Stimulated activated effector memory CD8-positive, alpha-beta T cell treated with anti-CD3 and anti-CD28 coated beads, Interleukin-12 subunit alpha, Interleukin-12 subunit beta, amount 100 ng/mL, for 72 hours (primary cell): ENCODE data around the gene MAD1L1.
A peak's percentile ranks its signal among the peaks of the same experiment; 100 is the strongest.

ENCODE experiments used
- ATAC-seq: fragments of 150-1000 bp; cut with Tn5 transposase; 2 replicates; pipeline ENCODE4 v1.10.0; 2021
- DNase-seq, 2 donors: peaks; one replicate each; pipeline ENCODE4 v3.0.0; 2021 to 2022; ENCODE audit warnings: low spot score in 2 of 2
- H3K27ac Mint-ChIP-seq: one replicate; pipeline ENCODE4 v1.8.0; 2022; ENCODE audit warnings: mild to moderate bottlenecking, mixed read lengths
- H3K36me3 Mint-ChIP-seq: one replicate; pipeline ENCODE4 v1.8.0; 2022; ENCODE audit warnings: mild to moderate bottlenecking, mixed read lengths
- H3K4me1 Mint-ChIP-seq: one replicate; pipeline ENCODE4 v1.8.0; 2022; ENCODE audit warnings: mixed read lengths
- H3K4me3 Mint-ChIP-seq: one replicate; pipeline ENCODE4 v1.8.0; 2022; ENCODE audit warnings: mild to moderate bottlenecking, mixed read lengths
- H3K9me3 Mint-ChIP-seq: one replicate; pipeline ENCODE4 v1.8.0; 2022; ENCODE audit warnings: mixed read lengths

Gene MAD1L1

DNA sequence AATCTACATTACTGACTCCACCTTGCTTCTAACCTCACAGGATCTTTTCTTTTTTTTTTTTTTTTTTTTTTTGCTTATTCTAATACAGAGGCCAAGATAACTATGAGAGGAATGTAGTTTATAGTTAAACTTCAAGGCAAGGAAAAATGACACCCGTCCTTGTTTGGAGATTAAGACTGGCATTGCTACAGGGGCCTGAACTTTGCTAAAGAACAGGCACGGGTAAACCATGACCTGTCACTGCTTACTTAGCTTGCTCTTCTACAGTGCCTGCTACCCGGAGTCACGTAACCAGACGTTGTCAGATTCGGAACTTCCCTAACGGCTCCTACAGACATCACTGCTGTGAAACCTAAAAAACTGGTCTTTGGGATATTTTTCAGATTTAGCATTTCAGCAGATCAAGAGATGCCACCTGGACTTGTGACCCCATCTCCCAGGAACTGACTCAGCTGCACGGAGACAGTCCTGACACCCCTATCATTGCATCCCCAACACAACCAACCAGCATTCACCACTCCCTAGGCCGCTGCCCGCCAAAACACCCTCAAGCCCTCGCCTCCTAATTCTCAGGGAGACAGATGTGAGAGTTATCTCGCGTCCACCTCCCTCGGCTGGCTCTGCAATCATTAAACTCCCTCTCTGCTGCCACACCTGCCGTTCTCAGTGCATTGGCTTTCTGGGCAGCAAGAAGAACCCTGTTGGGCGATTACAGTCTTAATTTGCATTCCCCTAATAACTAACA is 27.5 kb downstream of the MAD1L1 start:
- ATAC-seq (no peak), DNase-seq (no peak)
- no peak overlapping the region for H3K4me3 Mint-ChIP-seq
- H3K4me1 Mint-ChIP-seq: peaks cover 9% of the 10 kb centered on the region
- no peaks in the 10 kb centered on the region for H3K9me3 Mint-ChIP-seq
- H3K36me3 Mint-ChIP-seq: peaks cover 35% of the 10 kb centered on the region
- H3K27ac Mint-ChIP-seq: peak overlapping the region; percentile 14

DNA sequence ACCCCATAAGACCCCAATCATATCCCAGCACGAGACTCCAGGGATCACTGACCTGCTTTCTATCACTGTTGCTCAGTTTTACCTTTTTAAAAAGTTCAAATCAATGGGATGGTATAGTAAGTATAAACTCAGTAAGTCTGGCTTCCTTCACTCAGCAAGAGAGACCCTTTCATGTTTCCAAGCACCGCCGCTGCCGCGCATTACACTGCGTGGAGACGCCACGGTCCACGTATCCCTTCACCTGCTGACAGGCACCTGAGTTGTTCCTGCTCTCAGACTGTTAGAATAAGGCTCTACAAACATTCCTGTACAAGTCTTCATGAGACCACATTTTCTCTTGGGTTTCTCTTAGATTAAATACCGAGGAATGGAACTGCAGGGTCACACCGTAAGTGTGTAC is 28.3 kb downstream of the MAD1L1 start:
- Mint-ChIP-seq H3K4me3 (no peak overlapping the region), H3K4me1 (peaks cover 9% of the 10 kb centered on the region), H3K36me3 (peaks cover 35% of the 10 kb centered on the region), H3K9me3 (no peaks in the 10 kb centered on the region), H3K27ac (no peak overlapping the region)
- DNase-seq: no peak
- no peak for ATAC-seq

DNA sequence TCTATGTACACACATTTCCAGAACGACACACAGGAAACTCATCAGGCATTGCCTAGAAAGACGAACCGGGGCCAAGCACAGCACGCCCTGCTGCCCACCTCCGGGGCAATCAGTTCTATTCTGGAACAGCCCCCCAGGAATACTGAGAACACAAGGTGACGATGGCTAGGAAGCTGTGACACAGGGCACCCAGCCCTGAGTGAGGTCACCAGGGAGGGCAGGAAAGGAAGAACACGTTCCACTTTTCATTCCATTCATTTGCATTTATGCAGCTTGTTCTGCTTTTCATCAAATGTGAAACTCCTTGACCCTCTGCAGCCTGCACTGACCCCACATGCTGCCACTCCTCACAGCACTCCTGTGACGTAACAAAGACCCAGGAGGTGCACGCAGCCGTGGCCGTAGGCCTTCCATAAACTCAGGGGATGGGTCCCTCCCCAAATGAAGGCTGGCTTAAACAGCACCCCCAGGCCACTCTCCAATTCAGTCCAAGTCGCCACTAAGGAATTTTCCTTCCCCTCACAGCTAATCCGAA is 28.9 kb downstream of the MAD1L1 start:
- peaks cover 4% of the 10 kb centered on the region for H3K4me1 Mint-ChIP-seq
- no peak overlapping the region for H3K27ac Mint-ChIP-seq
- no peak for DNase-seq
- H3K9me3 Mint-ChIP-seq: no peaks in the 10 kb centered on the region
- peaks cover 30% of the 10 kb centered on the region for H3K36me3 Mint-ChIP-seq
- no peak for ATAC-seq
- H3K4me3 Mint-ChIP-seq: no peak overlapping the region

GRCh38 chr7:2202901-2203765 is 29.6 kb downstream of the MAD1L1 start:
- Mint-ChIP-seq H3K36me3 (peaks cover 25% of the 10 kb centered on the region), H3K4me1 (no peaks in the 10 kb centered on the region), H3K27ac (no peak overlapping the region), H3K4me3 (no peak overlapping the region), H3K9me3 (no peaks in the 10 kb centered on the region)
- DNase-seq: no peak
- no peak for ATAC-seq

DNA sequence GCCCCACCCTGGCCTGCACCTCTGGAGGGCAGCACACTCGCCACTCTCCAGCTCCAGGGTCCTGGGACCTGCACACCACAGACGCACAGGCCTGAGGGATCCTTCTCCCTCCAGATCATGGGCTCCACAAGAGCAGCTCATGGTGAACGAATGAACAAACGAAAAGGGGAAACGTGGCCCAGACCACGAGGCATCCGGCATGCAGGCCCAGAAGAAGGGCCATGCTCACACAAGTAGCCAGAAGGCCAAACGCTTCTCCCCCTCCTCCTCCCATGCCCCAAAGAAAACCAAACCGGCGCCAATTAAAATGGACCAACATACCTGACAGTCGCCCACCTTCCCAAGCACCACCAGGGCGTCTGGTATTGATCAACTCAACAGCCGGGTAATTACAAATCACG is 30.4 kb downstream of the MAD1L1 start:
- DNase-seq (no peak), ATAC-seq (no peak)
- Mint-ChIP-seq H3K4me3 (no peak overlapping the region), H3K9me3 (no peaks in the 10 kb centered on the region), H3K27ac (no peak overlapping the region), H3K4me1 (peaks cover 3% of the 10 kb centered on the region), H3K36me3 (peaks cover 21% of the 10 kb centered on the region)

DNA sequence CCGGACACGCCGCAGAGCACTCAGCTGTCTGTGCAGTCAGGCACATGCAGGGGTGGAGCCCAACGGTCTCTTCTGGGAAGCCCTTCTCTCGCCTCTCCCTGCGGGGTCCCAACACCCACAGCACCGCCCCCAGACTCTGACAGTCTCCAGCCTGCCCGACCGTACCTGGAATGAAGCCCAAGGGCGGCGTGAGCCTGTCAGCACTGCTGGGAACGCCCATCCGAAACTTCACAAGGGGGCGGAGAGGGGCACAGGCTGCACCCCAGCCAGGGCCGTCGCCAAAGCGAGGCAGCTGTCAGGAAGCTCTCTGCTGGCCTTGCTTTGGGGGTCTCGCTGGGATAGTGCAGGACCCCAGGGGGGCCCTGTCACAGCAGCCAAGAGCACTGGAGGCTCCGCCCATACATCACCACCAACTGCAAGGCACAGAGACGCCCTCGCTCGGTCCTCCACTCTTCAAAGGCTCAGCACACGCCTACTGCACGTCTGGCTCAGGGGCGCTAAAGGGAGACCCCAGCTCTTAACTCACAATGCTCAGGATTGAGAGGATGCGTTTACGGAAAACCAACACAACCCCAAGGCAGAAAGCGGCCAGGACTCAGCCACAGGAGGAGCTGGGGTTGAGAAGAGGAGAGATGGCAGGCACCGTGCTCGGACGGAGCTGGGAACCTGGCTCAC is 30.9 kb downstream of the MAD1L1 start:
- H3K4me1 Mint-ChIP-seq: peaks cover 8% of the 10 kb centered on the region
- H3K36me3 Mint-ChIP-seq: peaks cover 16% of the 10 kb centered on the region
- no peaks in the 10 kb centered on the region for H3K9me3 Mint-ChIP-seq
- H3K27ac Mint-ChIP-seq: no peak overlapping the region
- no peak overlapping the region for H3K4me3 Mint-ChIP-seq
- DNase-seq: no peak
- ATAC-seq: no peak

GRCh38 chr7:2201128-2201527 is 31.6 kb downstream of the MAD1L1 start:
- H3K27ac Mint-ChIP-seq: no peak overlapping the region
- H3K36me3 Mint-ChIP-seq: peaks cover 14% of the 10 kb centered on the region
- no peak for DNase-seq
- H3K4me3 Mint-ChIP-seq: no peak overlapping the region
- H3K9me3 Mint-ChIP-seq: no peaks in the 10 kb centered on the region
- peaks cover 9% of the 10 kb centered on the region for H3K4me1 Mint-ChIP-seq
- no peak for ATAC-seq

- Mint-ChIP-seq H3K27ac (no peak overlapping the region), H3K36me3 (peaks cover 11% of the 10 kb centered on the region), H3K4me3 (no peak overlapping the region), H3K9me3 (no peaks in the 10 kb centered on the region), H3K4me1 (peaks cover 9% of the 10 kb centered on the region)
- ATAC-seq: no peak
- no peak for DNase-seq
These were observed 32.2 kb downstream of the MAD1L1 start for GRCh38 chr7:2200584-2200980.

DNA sequence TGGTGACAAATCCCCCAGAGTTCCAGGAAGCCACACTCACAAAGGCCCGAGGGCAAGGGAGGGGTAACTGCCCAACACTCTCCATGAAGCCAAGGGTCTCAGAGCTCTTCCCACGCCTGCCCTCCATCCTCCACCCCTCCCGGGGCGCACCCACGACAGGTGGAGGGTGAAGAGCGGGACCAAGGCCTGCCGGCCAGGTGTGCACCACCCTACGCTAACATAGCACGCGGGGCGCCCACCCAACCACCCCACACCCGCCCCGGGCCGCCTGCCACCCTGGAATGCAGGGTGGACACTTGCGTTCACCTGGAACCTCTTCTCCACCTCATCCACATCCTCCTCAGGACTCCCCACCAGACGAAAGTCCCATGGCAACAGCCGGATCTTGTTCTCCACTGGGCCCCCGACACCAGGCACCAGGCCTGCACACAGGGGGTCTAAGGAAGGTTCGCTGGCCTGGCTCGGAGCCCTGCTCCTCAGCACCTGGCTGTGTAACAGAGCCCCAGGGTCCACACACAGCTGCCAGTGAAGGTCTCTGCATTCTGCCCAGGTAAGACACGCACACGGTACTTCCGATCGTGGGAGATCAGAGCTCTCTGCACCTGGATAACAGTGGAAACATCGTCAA is 32.7 kb downstream of the MAD1L1 start:
- ATAC-seq (no peak), DNase-seq (no peak)
- no peak overlapping the region for H3K27ac Mint-ChIP-seq
- peaks cover 9% of the 10 kb centered on the region for H3K4me1 Mint-ChIP-seq
- H3K36me3 Mint-ChIP-seq: peaks cover 6% of the 10 kb centered on the region
- no peak overlapping the region for H3K4me3 Mint-ChIP-seq
- no peaks in the 10 kb centered on the region for H3K9me3 Mint-ChIP-seq

- DNase-seq: no peak
- no peak overlapping the region for H3K27ac Mint-ChIP-seq
- ATAC-seq: no peak
- no peaks in the 10 kb centered on the region for H3K9me3 Mint-ChIP-seq
- peaks cover 9% of the 10 kb centered on the region for H3K4me1 Mint-ChIP-seq
- peaks cover under 1% of the 10 kb centered on the region for H3K36me3 Mint-ChIP-seq
- no peak overlapping the region for H3K4me3 Mint-ChIP-seq
These were observed 33.2 kb downstream of the MAD1L1 start for GRCh38 chr7:2199528-2199927.

DNA sequence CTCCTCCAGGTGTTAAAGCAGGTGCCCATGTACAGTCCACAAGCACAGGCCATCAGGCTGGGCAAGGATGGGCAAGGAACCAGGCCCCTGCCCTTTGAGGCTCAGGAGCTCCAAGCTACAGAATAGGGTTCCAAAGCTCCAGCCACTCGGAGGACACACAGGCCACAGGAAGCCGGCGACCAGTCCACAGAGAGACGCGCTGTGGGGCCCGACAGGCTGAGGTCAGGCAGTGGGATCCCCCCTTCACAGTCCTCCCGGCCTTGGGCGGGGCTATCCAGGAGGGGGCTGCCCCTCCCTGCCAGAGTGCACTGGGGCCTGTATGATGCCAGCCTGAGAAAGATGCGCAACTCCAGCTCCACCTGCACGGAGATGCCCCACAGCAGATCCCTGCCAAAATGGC is 34.0 kb downstream of the MAD1L1 start:
- H3K36me3 Mint-ChIP-seq: no peaks in the 10 kb centered on the region
- H3K9me3 Mint-ChIP-seq: no peaks in the 10 kb centered on the region
- DNase-seq (no peak), ATAC-seq (no peak)
- no peak overlapping the region for H3K4me3 Mint-ChIP-seq
- H3K27ac Mint-ChIP-seq: peak overlapping the region; percentile 24
- H3K4me1 Mint-ChIP-seq: peaks cover 9% of the 10 kb centered on the region

- Mint-ChIP-seq H3K36me3 (no peaks in the 10 kb centered on the region), H3K27ac (peak overlapping the region; percentile 24), H3K4me1 (peaks cover 9% of the 10 kb centered on the region), H3K4me3 (no peak overlapping the region), H3K9me3 (no peaks in the 10 kb centered on the region)
- DNase-seq: no peak
- no peak for ATAC-seq
These were observed 34.5 kb downstream of the MAD1L1 start for GRCh38 chr7:2198206-2198605.

DNA sequence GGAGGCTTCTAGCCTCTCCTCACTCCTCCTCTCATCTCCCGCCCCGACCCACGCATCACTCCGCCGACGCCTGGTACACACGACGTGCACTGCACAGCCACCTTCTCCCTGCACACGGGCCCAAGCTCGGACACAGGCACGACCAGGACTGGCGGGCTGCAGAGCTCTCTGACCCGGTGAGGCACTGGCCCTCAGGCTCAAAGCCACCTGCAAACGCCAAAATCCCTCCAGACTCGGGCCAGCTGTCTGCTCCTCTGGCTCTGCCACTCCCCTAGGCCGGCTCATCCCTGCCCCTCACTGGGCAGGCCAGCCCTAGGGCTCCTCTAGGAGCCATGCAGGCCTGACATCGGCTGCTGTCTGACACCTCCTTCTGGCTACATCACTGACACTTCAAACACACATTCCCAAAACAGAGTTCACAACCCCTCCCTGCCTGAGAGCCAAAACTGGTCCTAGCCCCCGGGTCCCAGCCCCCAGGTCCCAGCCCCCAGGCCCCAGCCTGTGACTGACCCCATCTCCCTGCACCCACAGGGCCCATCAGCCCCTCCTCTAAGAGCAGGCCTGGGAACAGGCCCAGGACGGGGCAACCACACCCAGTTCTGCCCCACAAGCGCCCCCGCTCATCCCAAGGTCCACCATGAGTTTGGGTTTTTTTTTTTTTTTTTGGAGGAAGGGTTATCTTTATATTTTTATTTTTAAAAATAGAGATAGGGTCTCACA is 35.1 kb downstream of the MAD1L1 start:
- Mint-ChIP-seq H3K4me1 (peaks cover 9% of the 10 kb centered on the region), H3K27ac (peak overlapping the region; percentile 24), H3K9me3 (no peaks in the 10 kb centered on the region), H3K36me3 (no peaks in the 10 kb centered on the region), H3K4me3 (no peak overlapping the region)
- DNase-seq (no peak), ATAC-seq (peak; percentile 6)
